PC-3 (cell line): ENCODE data around the gene RNF8. TPM values are rescaled to one million over a fixed set of nuclear protein-coding genes. Genes with fewer than 3 reads are reported as not detected.

Experiments
- ATAC-seq: fragments of 200-7000 bp; cut with Tn5 transposase; 2 replicates; pipeline ENCODE4 v1.9.1; 2020; ENCODE audit warnings: mild to moderate bottlenecking, moderate library complexity
- BruUV-seq: library from RNA; stranded (reverse); fragments of 400-500 nt; replicated peaks from 2 replicates; lab custom pipeline; 2021; lab: Mats Ljungman, UMichigan
- CTCF ChIA-PET: fragments of 300-600 bp; sonication (Branson Sonifier 250); formaldehyde crosslinking; loops from one replicate; lab custom pipeline; 2022; ENCODE audit warnings: antibody characterized with exemption; lab: Charles Lee
- POLR2A ChIA-PET: fragments of 300-600 bp; sonication (Branson Sonifier 250); formaldehyde crosslinking; loops from one replicate; lab custom pipeline; 2022; ENCODE audit warnings: antibody characterized with exemption; ENCODE audit not compliant: unreplicated experiment; lab: Charles Lee
- DNase-seq: peaks from one replicate; pipeline ENCODE4 v3.0.0-alpha.2; 2015
- H2AFZ ChIP-seq: fragments of 300-600 bp; sonication (generic); 2 replicates; pipeline ENCODE4 v1.6.0; 2016; ENCODE audit warnings: antibody characterized with exemption, low read length
- H3F3A ChIP-seq: fragments of 300-600 bp; sonication (generic); one replicate; pipeline ENCODE4 v1.6.0; 2017; ENCODE audit warnings: antibody characterized with exemption, low read length, control low read depth, mild to moderate bottlenecking; ENCODE audit not compliant: unreplicated experiment
- H3K27ac ChIP-seq: fragments of 300-600 bp; sonication (generic); 2 replicates; pipeline ENCODE4 v1.5.1; 2016; ENCODE audit warnings: mild to moderate bottlenecking, low read length
- H3K27me3 ChIP-seq: fragments of 300-600 bp; sonication (generic); 2 replicates; pipeline ENCODE4 v1.6.1; 2016; ENCODE audit warnings: low read length, mixed read lengths
- H3K36me3 ChIP-seq: fragments of 300-600 bp; sonication (generic); 2 replicates; pipeline ENCODE4 v1.6.1; 2016; ENCODE audit warnings: low read depth, mixed run types, low read length, mixed read lengths
- H3K4me1 ChIP-seq: fragments of 300-600 bp; sonication (generic); 2 replicates; pipeline ENCODE4 v1.5.1; 2016; ENCODE audit warnings: low read length; ENCODE audit not compliant: insufficient read depth
- H3K4me2 ChIP-seq: fragments of 300-600 bp; sonication (generic); 2 replicates; pipeline ENCODE4 v1.6.0; 2016; ENCODE audit warnings: low read length
- H3K4me3 ChIP-seq: fragments of 300-600 bp; sonication (generic); 2 replicates; pipeline ENCODE4 v1.5.1; 2016; ENCODE audit warnings: mild to moderate bottlenecking, low read length, mixed read lengths
- H3K79me2 ChIP-seq: fragments of 300-600 bp; sonication (generic); 2 replicates; pipeline ENCODE4 v1.6.1; 2017; ENCODE audit warnings: low read length, mixed read lengths
- H3K9ac ChIP-seq: fragments of 300-600 bp; sonication (generic); 2 replicates; pipeline ENCODE4 v1.6.0; 2016; ENCODE audit warnings: mild to moderate bottlenecking, low read length
- H3K9me2 ChIP-seq: fragments of 300-600 bp; sonication (generic); replicated peaks from 2 replicates; pipeline ENCODE4 v1.6.1; 2016; ENCODE audit warnings: mixed run types, low read length, mixed read lengths
- H3K9me3 ChIP-seq: fragments of 300-600 bp; sonication (generic); 2 replicates; pipeline ENCODE4 v1.6.1; 2016; ENCODE audit warnings: low read length, mixed read lengths
- H4K20me1 ChIP-seq: fragments of 300-600 bp; sonication (generic); 2 replicates; pipeline ENCODE4 v1.6.1; 2016; ENCODE audit warnings: low read length, mixed read lengths
- CTCF ChIP-seq: fragments of 300-600 bp; sonication (generic); conservative IDR thresholded peaks from 2 replicates; pipeline ENCODE4 v1.5.1; 2017; ENCODE audit warnings: antibody characterized with exemption, low read depth, mild to moderate bottlenecking, low read length
- EZH2 ChIP-seq: fragments of 300-600 bp; sonication (generic); IDR thresholded peaks from one replicate; pipeline ENCODE4 v1.6.1; 2017; ENCODE audit warnings: antibody characterized with exemption, mild to moderate bottlenecking, low read length; ENCODE audit not compliant: unreplicated experiment
- intact Hi-C: fragments of 100-400 bp; cut with micrococcal nuclease; formaldehyde crosslinking; loops from 2 replicates; pipeline ENCODE4 v1.9.0; 2023
- total RNA-seq: library from RNA; depleted of rRNA; stranded (reverse); fragments of >200 nt; gene quantifications from 2 replicates; pipeline ENCODE4 v1.2.3, GENCODE V29; 2014

Gene RNF8
- total RNA-seq, 1 experiment from 2014 or later, result 28.1 TPM

GRCh38 chr6:37314487-37315156 is 39.2 kb upstream of the RNF8 start:
- intact Hi-C loops, result no loop called here
- DNase-seq, result peak; percentile 48

GRCh38 chr6:37315157-37315515 is 38.6 kb upstream of the RNF8 start:
- H3K36me3 ChIP-seq, result peaks cover 34% of the 10 kb centered on the region
- no peak overlapping the region for H3K9ac ChIP-seq
- H3K9me2 ChIP-seq, result no peaks in the 10 kb centered on the region
- TF ChIP-seq CTCF (0 out of 2 replicates have a peak, but pooled peaks have one; percentile 3), EZH2 (no peak)
- H3K4me1 ChIP-seq, result peaks cover 13% of the 10 kb centered on the region
- ATAC-seq, result no peak
- no TSS peak for BruUV-seq
- ChIA-PET POLR2A (no interaction called here), CTCF (no interaction called here)
- no peaks in the 10 kb centered on the region for H3K9me3 ChIP-seq
- no peak overlapping the region for H3K4me3 ChIP-seq
- H3K4me2 ChIP-seq, result no peak overlapping the region
- no peaks in the 10 kb centered on the region for H3K79me2 ChIP-seq
- DNase-seq, result no peak
- no peaks in the 10 kb centered on the region for H4K20me1 ChIP-seq
- no peak overlapping the region for H2AFZ ChIP-seq
- no peaks in the 10 kb centered on the region for H3K27me3 ChIP-seq
- intact Hi-C loops, result no loop called here
- H3K27ac ChIP-seq, result no peak overlapping the region
- H3F3A ChIP-seq, result no peaks in the 10 kb centered on the region

More at GRCh38 chr6:37314487-37315156, 39.2 kb upstream of the RNF8 start:
- Histone ChIP-seq H3F3A (no peaks in the 10 kb centered on the region), H3K27me3 (no peaks in the 10 kb centered on the region), H3K4me3 (no peak overlapping the region), H4K20me1 (no peaks in the 10 kb centered on the region), H3K9me2 (no peaks in the 10 kb centered on the region), H3K4me2 (no peak overlapping the region), H3K79me2 (no peaks in the 10 kb centered on the region), H3K4me1 (peaks cover 8% of the 10 kb centered on the region), H3K9me3 (no peaks in the 10 kb centered on the region), H2AFZ (no peak overlapping the region), H3K9ac (no peak overlapping the region), H3K36me3 (peaks cover 33% of the 10 kb centered on the region), H3K27ac (no peak overlapping the region)
- ChIA-PET POLR2A (no interaction called here), CTCF (no interaction called here)
- TF ChIP-seq EZH2, result no peak
- peak; percentile 81 for TF ChIP-seq CTCF
- peak; percentile 66; the same call in 1 of the 2 replicates for ATAC-seq
- BruUV-seq, result no TSS peak

GRCh38 chr6:37316071-37316470 is 37.7 kb upstream of the RNF8 start:
- H3K4me1 ChIP-seq, result peaks cover 23% of the 10 kb centered on the region
- no peak overlapping the region for H3K27ac ChIP-seq
- no peaks in the 10 kb centered on the region for H3K9me2 ChIP-seq
- H3K27me3 ChIP-seq, result no peaks in the 10 kb centered on the region
- H3K36me3 ChIP-seq, result peaks cover 40% of the 10 kb centered on the region
- H3F3A ChIP-seq, result no peaks in the 10 kb centered on the region
- intact Hi-C loops, result no loop called here
- H2AFZ ChIP-seq, result no peak overlapping the region
- TF ChIP-seq CTCF, result no peak
- no peak for TF ChIP-seq EZH2
- no TSS peak for BruUV-seq
- no peak overlapping the region for H3K4me3 ChIP-seq
- DNase-seq (no peak), ATAC-seq (no peak)
- ChIA-PET POLR2A (no interaction called here), CTCF (no interaction called here)
- no peaks in the 10 kb centered on the region for H4K20me1 ChIP-seq
- H3K79me2 ChIP-seq, result no peaks in the 10 kb centered on the region
- no peaks in the 10 kb centered on the region for H3K9me3 ChIP-seq
- H3K4me2 ChIP-seq, result no peak overlapping the region
- H3K9ac ChIP-seq, result no peak overlapping the region
